Activated T-helper 9 cell treated with anti-CD3 and anti-CD28 coated beads, Interleukin-2, amount 50 U/mL, for 16 hours (primary cell): ENCODE data around the gene C3orf38.
"Not testable (repeated sequence)": the region's sequence is repeated elsewhere in the genome, so short reads cannot be mapped to it uniquely, and the experiment has no call there.

ENCODE experiments used
- DNase-seq: peaks from one replicate; pipeline ENCODE4 v3.0.0-alpha.2; 2020; ENCODE audit warnings: low read depth

C3orf38 gene

DNA sequence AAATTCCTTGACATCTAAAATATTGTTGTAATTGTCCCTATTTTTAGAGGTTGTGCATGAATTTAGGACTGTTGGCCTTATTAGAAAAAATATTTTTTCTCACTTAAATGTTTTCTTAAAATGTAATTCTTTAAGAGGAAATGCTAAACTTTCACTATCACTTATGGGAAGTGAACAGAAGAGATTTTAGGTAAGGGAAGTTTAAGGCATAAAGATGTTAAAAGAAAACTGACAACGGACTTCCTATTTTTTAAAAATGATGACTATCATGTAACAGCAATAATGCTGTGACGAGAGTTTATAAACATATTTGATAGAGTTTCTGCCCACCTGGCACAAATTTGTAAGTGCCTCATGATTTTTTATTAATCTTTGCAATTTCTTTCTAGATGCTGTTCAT is 3.1 kb downstream of the C3orf38 start:
- DNase-seq: no peak

DNA sequence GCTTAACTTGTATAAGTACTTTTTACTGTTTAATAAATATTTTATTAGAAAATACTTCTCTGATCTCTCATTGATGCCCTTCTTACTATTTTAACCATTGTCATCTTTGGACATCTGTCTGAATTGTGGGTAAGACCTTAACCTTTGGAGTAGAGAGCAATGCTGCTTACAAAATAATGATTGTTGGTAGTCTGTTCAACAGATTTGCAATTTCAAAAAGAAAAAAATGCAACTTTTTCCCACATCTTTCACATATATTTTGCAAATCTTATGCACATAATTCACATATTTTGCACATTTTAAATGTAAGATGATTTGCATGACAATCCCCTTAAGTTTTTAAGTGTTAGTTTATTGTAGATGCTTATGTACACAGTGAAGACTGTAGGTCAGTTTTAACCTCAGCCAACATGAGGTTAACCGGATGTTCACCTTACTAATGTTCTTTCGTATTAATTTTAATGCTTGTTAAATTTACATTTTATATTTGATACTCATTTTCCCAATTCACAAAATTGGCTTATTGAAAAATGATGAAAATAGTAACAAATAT is 16.7 kb downstream of the C3orf38 start:
- DNase-seq: no peak

- no peak for DNase-seq
These were observed 17.4 kb downstream of the C3orf38 start for GRCh38 chr3:88167173-88167572.

DNA sequence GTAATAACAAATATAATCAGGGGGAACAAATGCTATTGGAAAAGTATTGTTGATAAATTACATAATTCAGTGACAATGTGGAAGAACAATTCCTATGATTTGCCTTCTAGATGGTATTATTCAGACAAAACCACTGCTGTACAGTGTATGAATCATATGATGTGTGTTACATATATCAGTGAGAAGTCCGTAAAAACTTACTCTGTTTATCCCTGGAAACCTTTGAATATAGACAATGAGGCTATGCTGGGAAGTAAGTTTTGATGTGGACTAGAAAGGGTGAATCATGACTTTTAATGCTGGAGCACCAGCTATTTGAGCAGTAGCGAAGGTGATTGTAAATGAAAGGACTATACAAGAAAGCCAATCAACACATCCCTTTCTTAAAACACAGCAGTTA is 17.9 kb downstream of the C3orf38 start:
- DNase-seq: no peak

DNA sequence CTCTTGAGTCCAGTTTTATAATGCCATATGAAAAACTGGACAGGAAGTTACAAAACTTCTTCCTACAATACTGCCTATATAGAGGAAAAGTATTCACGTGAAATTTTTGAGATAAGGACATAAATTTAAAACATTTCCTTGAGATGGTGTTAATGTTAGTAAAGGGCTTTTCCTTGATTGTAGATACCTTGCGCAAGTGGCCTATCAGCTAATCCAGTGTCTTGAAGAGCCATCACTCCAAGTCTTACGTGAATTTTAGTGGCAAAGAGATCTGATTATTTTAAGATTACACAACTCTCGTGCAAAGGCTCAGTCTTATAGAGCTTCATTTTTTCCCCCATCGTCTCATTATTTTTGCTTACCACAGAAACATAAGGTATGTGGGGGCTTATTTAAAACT is 18.4 kb downstream of the C3orf38 start:
- DNase-seq: no peak

GRCh38 chr3:88180398-88180999 is 30.7 kb downstream of the C3orf38 start:
- no peak for DNase-seq

DNA sequence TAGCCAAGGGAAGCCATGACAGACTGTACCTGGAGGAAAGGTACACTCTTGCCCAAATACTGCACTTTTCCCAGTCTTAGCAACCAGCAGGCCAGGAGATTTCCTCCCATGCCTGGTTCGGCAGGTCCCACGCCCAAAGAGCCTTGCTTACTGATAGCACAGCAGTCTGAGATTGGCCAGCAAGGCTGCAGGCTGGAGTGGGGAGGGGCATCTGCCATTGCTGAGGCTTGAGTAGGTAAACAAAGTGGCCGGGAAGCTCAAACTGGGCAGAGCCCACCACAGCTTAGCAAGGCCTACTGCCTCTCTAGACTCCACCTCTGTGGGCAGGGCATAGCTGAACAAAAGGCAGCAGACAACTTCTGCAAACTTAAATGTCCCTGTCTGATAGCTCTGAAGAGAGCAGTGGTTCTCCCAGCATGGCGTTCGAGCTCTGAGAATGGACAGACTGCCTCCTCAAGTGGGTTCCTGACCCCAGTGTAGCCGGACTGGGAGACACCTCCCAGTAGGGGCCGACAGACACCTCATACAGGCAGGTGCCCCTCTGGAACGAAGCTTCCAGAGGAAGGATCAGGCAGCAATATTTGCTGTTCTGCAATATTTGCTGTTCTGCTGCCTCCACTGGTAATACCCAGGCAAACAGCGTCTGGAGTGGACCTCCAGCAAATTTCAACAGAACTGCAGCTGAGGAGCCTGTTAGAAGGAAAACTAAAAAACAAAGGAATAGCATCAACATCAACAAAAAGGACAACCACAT is 32.6 kb downstream of the C3orf38 start:
- DNase-seq: not testable (repeated sequence)

DNA sequence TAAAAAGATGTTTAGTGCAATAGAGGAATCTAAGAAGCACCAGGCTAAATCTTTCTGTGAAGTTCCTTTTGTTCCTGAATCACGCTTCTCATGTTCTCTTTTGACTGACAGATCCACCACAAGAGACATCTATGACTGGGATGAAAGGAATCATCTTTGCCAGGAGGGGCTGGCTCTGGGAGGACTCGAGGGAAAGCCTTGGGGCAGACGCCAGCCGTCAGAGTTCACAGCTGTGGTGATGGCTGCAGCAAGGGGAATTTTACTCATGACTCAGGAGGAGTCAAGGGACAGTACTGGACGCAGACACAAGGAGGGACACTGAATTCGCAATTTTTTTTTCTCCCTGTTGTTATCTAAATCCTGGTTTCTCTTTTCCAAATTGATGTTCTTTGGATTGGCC is 38.7 kb downstream of the C3orf38 start:
- DNase-seq: no peak

DNA sequence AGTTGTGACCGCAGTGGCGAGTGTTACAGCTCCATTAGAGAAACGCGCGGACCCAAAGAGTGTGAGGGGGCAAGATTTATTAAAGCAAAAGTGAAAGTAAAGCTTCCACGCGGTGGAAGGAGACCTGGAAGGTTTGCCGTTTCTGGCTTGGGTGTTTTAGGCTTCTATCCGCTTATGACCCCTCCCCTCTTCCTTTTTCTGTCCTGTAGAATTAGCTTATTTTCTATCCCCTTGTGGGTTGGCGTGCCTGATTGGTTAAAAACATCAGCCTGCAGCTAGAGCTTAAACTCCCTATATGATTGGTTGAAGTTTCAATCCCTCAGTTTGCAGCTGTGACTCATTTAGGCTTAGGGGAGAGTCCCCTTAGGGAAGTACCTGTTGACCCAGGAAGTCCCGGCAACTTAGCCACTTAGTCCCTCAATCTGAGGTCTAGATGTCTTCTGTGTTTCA is 39.6 kb downstream of the C3orf38 start:
- no peak for DNase-seq

GRCh38 chr3:88191872-88192409 is 42.2 kb downstream of the C3orf38 start:
- DNase-seq: no peak

DNA sequence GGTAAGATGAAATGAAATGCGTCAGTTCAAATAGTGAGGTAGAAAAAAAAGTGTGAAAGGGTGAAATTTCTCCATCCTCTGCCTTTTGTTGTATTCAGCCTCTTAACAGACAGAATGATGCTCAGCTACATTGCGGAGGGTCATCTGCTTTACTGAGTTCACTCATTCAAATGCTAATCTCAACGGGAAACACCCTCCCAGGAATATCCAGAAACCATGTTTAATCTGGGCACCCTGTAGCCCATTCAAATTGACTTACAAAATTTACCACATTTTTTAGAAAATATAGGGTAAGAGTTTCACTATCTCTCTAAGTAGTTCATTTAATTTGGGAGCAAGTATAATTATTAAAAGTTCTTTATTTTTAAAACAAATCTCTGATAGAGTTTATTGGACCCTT is 42.9 kb downstream of the C3orf38 start:
- no peak for DNase-seq

DNA sequence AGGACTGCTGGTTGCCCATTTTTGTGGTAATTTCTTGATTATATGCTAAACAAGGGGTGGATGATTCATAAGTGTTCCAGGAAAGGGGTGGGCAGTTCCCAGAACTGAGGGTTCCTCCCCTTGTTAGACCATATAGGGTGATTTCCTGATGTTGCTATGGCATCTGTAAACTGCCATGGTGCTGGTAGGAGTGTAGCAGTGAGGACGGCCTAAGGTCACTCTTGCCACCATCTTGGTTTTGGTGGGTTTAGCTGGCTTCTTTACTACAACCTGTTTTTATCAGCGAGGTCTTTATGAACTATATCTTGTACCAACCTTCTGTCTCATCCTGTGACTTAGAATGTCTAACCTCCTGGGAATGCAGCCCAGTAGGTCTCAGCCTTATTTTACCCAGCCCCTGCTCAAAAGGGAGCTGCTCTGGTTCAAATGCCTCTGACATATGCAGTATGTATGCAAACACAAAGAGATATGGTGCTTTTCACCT is 46.2 kb downstream of the C3orf38 start:
- no peak for DNase-seq

- DNase-seq: no peak
These were observed 48.4 kb downstream of the C3orf38 start for GRCh38 chr3:88198121-88198520.

DNA sequence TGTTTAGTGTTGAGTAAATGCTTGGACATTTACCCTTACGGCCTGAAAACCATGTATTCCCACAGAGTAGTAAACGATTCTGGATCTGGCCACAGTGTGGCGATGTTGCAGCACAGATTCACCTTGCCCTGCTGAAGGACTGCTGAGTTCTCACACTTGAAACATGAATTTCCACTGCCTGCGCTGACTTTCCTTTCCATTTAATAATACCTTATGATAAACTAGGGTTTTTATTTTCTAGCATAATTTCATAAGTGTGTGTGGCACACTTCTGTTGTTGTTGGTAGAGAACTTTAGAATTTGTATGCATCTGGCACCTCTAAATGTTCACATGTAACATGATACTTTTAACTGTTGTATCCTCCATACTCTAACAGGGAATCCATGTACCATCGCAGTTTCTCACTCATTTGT is 53.9 kb downstream of the C3orf38 start:
- DNase-seq: no peak
